Measurements from ENCODE around the gene CSAG1.
"Not testable (repeated sequence)": the region's sequence is repeated elsewhere in the genome, so short reads cannot be mapped to it uniquely, and the experiment has no call there.

Gene CSAG1

GRCh38 chrX:152706500-152706899 is 27.0 kb downstream of the CSAG1 start:
- H3K27me3 ChIP-seq (replicated peaks); DNase-seq; in situ Hi-C loops (cut with HindIII; ENCODE audit: low pct_ligation_motif_present, low sequenced_read_pairs); H3K4me3 ChIP-seq (ENCODE audit: low read depth, low read length); H3K36me3 ChIP-seq (replicated peaks); H3K27ac ChIP-seq: not testable (repeated sequence)

DNA sequence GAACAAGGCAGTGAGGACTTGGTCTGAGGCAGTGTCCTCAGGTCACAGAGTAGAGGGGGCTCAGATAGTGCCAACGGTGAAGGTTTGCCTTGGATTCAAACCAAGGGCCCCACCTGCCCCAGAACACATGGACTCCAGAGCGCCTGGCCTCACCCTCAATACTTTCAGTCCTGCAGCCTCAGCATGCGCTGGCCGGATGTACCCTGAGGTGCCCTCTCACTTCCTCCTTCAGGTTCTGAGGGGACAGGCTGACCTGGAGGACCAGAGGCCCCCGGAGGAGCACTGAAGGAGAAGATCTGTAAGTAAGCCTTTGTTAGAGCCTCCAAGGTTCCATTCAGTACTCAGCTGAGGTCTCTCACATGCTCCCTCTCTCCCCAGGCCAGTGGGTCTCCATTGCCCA is 33.1 kb downstream of the CSAG1 start:
- H3K27ac ChIP-seq; H3K27me3 ChIP-seq (replicated peaks); H3K4me3 ChIP-seq (ENCODE audit: low read depth, low read length); H3K36me3 ChIP-seq (replicated peaks); DNase-seq; in situ Hi-C loops (cut with HindIII; ENCODE audit: low pct_ligation_motif_present, low sequenced_read_pairs): not testable (repeated sequence)

DNA sequence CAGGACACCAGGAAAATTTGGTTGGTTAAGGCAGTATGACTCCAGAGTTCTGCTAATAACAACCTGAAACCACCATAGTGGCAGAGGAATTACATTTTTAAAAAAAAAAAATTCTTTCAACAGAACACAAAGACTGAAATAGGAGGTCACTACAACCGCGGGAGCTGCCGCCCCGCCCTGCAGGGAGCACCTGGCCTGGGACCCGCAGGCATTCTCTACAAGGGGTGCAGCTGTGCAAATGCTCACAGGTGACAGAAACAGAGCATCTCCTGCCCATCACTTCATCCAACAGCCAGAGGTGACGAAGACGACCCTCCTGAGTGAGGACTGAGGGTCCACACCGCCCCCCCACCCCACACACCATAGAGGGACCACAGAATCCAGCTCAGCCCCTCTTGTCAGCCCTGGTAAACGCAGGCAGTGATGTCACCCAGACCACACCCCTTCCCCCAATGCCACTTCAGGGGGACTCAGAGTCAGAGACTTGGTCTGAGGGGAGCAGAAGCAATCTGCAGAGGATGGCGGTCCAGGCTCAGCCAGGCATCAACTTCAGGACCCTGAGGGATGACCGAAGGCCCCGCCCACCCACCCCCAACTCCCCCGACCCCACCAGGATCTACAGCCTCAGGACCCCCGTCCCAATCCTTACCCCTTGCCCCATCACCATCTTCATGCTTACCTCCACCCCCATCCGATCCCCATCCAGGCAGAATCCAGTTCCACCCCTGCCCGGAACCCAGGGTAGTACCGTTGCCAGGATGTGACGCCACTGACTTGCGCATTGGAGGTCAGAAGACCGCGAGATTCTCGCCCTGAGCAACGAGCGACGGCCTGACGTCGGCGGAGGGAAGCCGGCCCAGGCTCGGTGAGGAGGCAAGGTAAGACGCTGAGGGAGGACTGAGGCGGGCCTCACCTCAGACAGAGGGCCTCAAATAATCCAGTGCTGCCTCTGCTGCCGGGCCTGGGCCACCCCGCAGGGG is 35.3 kb downstream of the CSAG1 start, which contains the start of gene MAGEA3:
TSS of gene MAGEA3 (plus strand) at position 843 of the 980 bp plus-strand sequence. CDS start 2,039 bp downstream, outside the sequence.
- H3K36me3 ChIP-seq (replicated peaks); in situ Hi-C loops (cut with HindIII; ENCODE audit: low pct_ligation_motif_present, low sequenced_read_pairs); DNase-seq; H3K27me3 ChIP-seq (replicated peaks); H3K27ac ChIP-seq; H3K4me3 ChIP-seq (ENCODE audit: low read depth, low read length): not testable (repeated sequence)

GRCh38 chrX:152681012-152681411 is 52.5 kb downstream of the CSAG1 start:
- H3K27me3 ChIP-seq (replicated peaks); DNase-seq; H3K4me3 ChIP-seq (ENCODE audit: low read depth, low read length); H3K36me3 ChIP-seq (replicated peaks); in situ Hi-C loops (cut with HindIII; ENCODE audit: low pct_ligation_motif_present, low sequenced_read_pairs); H3K27ac ChIP-seq: not testable (repeated sequence)
